Skeletal muscle satellite cell (primary cell): ENCODE data around the gene GBF1.

Experiments
- H3K27me3 ChIP-seq: 2 replicates; pipeline ENCODE4 v1.7.0; 2013; ENCODE audit warnings: low read length; ENCODE audit not compliant: control insufficient read depth, insufficient read depth
- H3K36me3 ChIP-seq: 2 replicates; pipeline ENCODE4 v1.7.0; 2013; ENCODE audit warnings: mild to moderate bottlenecking, control low read depth, low read length; ENCODE audit not compliant: insufficient read depth
- H3K4me1 ChIP-seq: 2 replicates; pipeline ENCODE4 v1.7.0; 2013; ENCODE audit warnings: low read length; ENCODE audit not compliant: control insufficient read depth, insufficient read depth
- H3K4me2 ChIP-seq: 2 replicates; pipeline ENCODE4 v1.7.0; 2013; ENCODE audit warnings: mild to moderate bottlenecking, low read length
- H3K4me3 ChIP-seq: 2 replicates; pipeline ENCODE4 v1.7.0; 2013; ENCODE audit warnings: low read length
- H3K9ac ChIP-seq: 2 replicates; pipeline ENCODE4 v1.7.0; 2013; ENCODE audit warnings: mild to moderate bottlenecking, low read depth, low read length, moderate library complexity
- H3K9me3 ChIP-seq: replicated peaks from 2 replicates; pipeline ENCODE4 v1.7.0; 2013; ENCODE audit warnings: mild to moderate bottlenecking, control low read depth, low read length

Gene GBF1

GRCh38 chr10:102367441-102367840 is 122.1 kb downstream of the GBF1 start:
- no peak overlapping the region for H3K4me3 ChIP-seq
- no peak overlapping the region for H3K4me2 ChIP-seq
- peaks cover 86% of the 10 kb centered on the region for H3K36me3 ChIP-seq
- no peaks in the 10 kb centered on the region for H3K9me3 ChIP-seq
- no peaks in the 10 kb centered on the region for H3K4me1 ChIP-seq
- H3K27me3 ChIP-seq, result no peaks in the 10 kb centered on the region
- no peak overlapping the region for H3K9ac ChIP-seq

GRCh38 chr10:102368077-102368476 is 122.7 kb downstream of the GBF1 start:
- Histone ChIP-seq H3K36me3 (peaks cover 86% of the 10 kb centered on the region), H3K4me2 (no peak overlapping the region), H3K4me1 (no peaks in the 10 kb centered on the region), H3K4me3 (no peak overlapping the region), H3K27me3 (no peaks in the 10 kb centered on the region), H3K9me3 (no peaks in the 10 kb centered on the region), H3K9ac (no peak overlapping the region)

DNA sequence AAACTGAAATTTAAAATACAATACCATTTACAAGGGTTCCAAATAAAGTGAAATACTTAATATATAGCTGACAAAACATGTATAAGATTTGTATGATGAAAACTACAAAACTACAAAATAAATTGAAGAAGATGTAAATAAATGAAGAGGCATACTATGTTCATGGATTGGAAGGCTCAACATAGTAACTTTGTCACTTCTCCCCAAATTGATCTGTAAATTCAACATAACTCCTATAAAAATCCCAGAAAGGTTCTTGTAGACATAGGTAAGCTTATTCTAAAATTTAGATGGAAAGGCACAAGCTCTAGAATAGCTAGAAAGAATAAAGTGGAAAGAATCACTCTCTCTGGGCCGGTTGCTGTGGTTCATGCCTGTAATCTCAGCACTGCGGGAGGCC is 126.0 kb downstream of the GBF1 start:
- Histone ChIP-seq H3K36me3 (peaks cover 85% of the 10 kb centered on the region), H3K4me2 (no peak overlapping the region), H3K4me3 (no peak overlapping the region), H3K9ac (no peak overlapping the region), H3K4me1 (no peaks in the 10 kb centered on the region), H3K27me3 (no peaks in the 10 kb centered on the region), H3K9me3 (no peaks in the 10 kb centered on the region)

DNA sequence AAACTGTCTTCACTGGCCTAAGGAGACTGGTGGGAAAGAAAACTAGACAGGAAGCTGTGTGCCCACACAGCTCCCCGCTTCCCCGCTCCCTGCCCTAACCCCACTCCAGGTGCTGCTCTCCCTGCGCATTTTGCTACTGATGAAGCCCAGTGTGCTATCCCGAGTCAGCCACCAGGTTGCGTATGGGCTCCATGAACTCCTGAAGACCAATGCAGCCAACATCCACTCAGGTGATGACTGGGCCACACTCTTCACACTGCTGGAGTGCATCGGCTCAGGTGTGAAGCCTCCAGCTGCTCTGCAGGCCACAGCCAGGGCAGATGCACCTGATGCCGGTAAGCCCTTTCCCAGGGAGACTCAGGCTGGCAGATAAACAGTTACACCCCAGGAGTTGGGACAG is 129.9 kb downstream of the GBF1 start:
- peaks cover 74% of the 10 kb centered on the region for H3K36me3 ChIP-seq

GRCh38 chr10:102375867-102376266 is 130.5 kb downstream of the GBF1 start:
- no peak overlapping the region for H3K9ac ChIP-seq
- H3K4me2 ChIP-seq, result no peak overlapping the region
- no peaks in the 10 kb centered on the region for H3K9me3 ChIP-seq
- no peaks in the 10 kb centered on the region for H3K27me3 ChIP-seq
- peaks cover 73% of the 10 kb centered on the region for H3K36me3 ChIP-seq
- H3K4me1 ChIP-seq, result no peaks in the 10 kb centered on the region
- H3K4me3 ChIP-seq, result no peak overlapping the region

More for the DNA sequence above, 129.9 kb downstream of the GBF1 start:
- Histone ChIP-seq H3K4me3 (no peak overlapping the region), H3K4me2 (no peak overlapping the region), H3K9ac (no peak overlapping the region), H3K27me3 (no peaks in the 10 kb centered on the region), H3K9me3 (no peaks in the 10 kb centered on the region), H3K4me1 (no peaks in the 10 kb centered on the region)

GRCh38 chr10:102376901-102377300 is 131.6 kb downstream of the GBF1 start:
- Histone ChIP-seq H3K4me3 (no peak overlapping the region), H3K36me3 (peaks cover 73% of the 10 kb centered on the region)

DNA sequence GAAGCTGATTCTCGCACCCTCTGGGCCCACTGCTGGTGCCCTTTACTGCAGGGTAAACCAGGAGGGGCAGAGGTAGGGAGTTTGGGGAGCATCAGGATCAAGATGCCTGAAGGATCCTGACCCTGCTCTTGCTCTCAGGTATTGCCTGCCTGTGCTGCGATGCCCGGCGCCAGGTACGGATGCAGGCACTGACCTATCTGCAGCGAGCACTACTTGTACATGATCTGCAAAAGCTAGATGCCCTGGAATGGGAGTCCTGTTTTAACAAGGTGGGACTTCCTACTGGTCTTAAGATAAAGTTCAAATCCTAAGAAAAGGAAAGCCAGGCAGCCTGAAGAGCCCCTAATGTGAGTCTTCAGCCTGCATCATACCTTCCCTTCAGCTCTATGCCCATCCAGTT is 134.1 kb downstream of the GBF1 start:
- H3K4me2 ChIP-seq, result no peak overlapping the region
- no peak overlapping the region for H3K4me3 ChIP-seq
- H3K9me3 ChIP-seq, result no peaks in the 10 kb centered on the region
- H3K9ac ChIP-seq, result no peak overlapping the region
- peaks cover 73% of the 10 kb centered on the region for H3K36me3 ChIP-seq
- H3K27me3 ChIP-seq, result no peaks in the 10 kb centered on the region
- H3K4me1 ChIP-seq, result no peaks in the 10 kb centered on the region

More at GRCh38 chr10:102376901-102377300, 131.6 kb downstream of the GBF1 start:
- no peak overlapping the region for H3K4me2 ChIP-seq
- H3K27me3 ChIP-seq, result no peaks in the 10 kb centered on the region
- H3K9me3 ChIP-seq, result no peaks in the 10 kb centered on the region
- H3K4me1 ChIP-seq, result no peaks in the 10 kb centered on the region
- H3K9ac ChIP-seq, result no peak overlapping the region

DNA sequence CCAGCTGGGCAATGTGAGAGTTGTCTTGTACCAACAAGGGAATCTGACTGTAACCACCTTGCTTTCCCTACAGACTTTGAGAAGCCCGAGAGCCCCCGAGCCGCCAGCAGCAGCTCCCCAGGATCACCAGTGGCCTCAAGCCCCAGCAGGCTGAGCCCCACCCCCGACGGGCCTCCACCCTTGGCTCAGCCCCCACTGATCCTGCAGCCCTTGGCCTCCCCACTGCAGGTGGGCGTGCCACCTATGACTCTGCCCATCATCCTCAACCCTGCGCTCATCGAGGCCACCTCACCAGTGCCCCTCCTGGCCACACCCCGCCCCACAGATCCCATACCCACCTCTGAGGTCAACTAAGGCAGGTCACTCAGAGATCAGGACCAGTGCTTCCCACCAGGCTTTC is 136.7 kb downstream of the GBF1 start:
- no peaks in the 10 kb centered on the region for H3K27me3 ChIP-seq
- H3K9me3 ChIP-seq, result no peaks in the 10 kb centered on the region
- H3K36me3 ChIP-seq, result peaks cover 51% of the 10 kb centered on the region
- H3K4me2 ChIP-seq, result no peak overlapping the region
- H3K9ac ChIP-seq, result no peak overlapping the region
- H3K4me1 ChIP-seq, result no peaks in the 10 kb centered on the region
- H3K4me3 ChIP-seq, result no peak overlapping the region

GRCh38 chr10:102382871-102383270 is 137.5 kb downstream of the GBF1 start:
- Histone ChIP-seq H3K4me2 (no peak overlapping the region), H3K36me3 (peaks cover 50% of the 10 kb centered on the region), H3K9me3 (no peaks in the 10 kb centered on the region), H3K4me1 (no peaks in the 10 kb centered on the region), H3K27me3 (no peaks in the 10 kb centered on the region), H3K9ac (no peak overlapping the region), H3K4me3 (no peak overlapping the region)

GRCh38 chr10:102384053-102384452 is 138.7 kb downstream of the GBF1 start:
- Histone ChIP-seq H3K9ac (no peak overlapping the region), H3K36me3 (peaks cover 43% of the 10 kb centered on the region), H3K4me3 (no peak overlapping the region), H3K9me3 (no peaks in the 10 kb centered on the region), H3K4me1 (no peaks in the 10 kb centered on the region), H3K27me3 (no peaks in the 10 kb centered on the region), H3K4me2 (no peak overlapping the region)

- H3K4me2 ChIP-seq, result no peak overlapping the region
- H3K4me1 ChIP-seq, result no peaks in the 10 kb centered on the region
- H3K9ac ChIP-seq, result no peak overlapping the region
- H3K36me3 ChIP-seq, result peaks cover 35% of the 10 kb centered on the region
- H3K27me3 ChIP-seq, result no peaks in the 10 kb centered on the region
- H3K4me3 ChIP-seq, result no peak overlapping the region
- H3K9me3 ChIP-seq, result no peaks in the 10 kb centered on the region
Measured at GRCh38 chr10:102384606-102385429, 139.5 kb downstream of the GBF1 start.

DNA sequence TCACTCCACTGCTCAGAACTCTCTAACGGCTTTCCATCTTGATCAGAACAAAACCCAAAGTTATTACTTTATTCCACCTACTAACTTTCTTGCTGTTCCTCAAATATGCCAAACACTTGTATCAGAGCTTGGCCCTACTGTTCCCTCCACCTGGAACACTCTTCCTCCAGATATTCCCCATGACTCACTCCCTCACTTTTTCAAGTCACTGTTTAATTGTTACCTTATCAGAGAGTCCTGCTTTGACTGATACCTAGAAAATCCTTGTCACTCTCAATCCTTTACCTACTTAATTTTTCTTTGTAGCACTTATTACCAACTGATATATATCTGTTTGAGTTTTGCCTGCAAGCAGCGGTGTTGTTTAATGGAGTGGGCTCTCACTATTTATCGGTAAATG is 144.6 kb downstream of the GBF1 start:
- H3K4me1 ChIP-seq, result peaks cover 4% of the 10 kb centered on the region
- no peaks in the 10 kb centered on the region for H3K27me3 ChIP-seq
- H3K4me3 ChIP-seq, result no peak overlapping the region
- H3K9ac ChIP-seq, result no peak overlapping the region
- no peaks in the 10 kb centered on the region for H3K36me3 ChIP-seq
- no peak overlapping the region for H3K4me2 ChIP-seq
- no peaks in the 10 kb centered on the region for H3K9me3 ChIP-seq
